Measurements from ENCODE around the gene TTC38.

The TTC38 gene

DNA sequence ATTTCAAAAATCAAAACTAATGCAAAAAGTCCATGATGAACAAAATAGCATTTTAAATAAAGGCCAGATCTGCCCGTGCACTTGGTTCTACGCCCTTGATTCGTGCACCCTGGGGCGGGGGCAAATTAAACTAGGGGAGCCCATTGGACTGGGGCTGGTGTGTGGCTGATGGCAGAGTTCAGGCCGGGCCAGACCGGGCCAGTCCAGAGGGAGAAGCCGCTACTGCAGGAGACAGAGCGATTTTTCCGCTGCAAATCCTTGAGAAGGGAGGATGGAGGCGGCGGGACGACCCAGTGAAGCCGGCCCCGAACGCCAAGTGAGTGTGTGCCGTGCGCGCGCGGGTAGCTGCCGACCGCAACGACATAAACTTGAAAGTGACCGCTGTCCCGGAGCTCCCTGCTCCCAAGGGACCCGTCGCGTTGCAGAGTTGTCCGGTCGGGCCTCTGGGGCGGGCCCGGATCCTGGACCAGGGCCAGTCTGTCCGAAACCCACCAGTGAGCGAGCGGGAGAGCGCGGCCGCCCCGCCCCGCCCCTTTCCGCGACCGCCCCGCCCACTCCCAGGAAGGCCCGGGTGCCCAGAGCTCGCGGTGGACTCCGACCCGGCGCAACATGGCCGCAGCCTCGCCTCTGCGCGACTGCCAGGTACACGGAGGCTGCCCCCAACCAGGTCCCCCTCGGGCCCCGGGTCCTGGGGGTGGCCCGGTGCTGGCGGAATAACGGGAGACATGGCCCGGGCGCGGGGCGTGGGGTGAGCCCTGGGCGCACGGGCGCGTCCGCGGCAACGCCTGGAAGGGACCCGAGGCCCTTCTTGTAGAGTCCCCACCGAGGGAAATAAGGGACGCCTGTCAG is at the start of gene TTC38:
TSS of gene TTC38 (plus strand) at position 578 of the 849 bp plus-strand sequence. CDS start at position 610, 32 bp downstream.
- no peak for DNase-seq

DNA sequence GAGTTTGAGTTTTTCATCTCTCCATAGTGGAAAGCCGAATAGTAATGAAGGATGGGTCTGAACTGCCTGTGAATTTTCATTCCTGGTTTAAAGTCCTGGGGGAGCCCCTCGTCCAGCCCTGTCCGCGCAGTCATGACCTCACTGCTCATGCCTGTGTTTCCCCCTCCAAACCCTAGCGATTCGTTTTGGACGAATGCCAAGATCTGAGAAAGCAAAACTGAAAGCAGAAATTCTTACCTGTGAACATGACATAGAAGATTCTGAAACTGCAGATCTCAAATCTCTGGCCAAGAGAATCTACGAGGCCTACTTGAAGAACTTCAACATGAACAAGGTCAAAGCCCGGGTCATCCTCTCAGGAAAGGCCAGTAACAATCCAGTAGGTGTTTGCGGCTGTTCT is 48.2 kb upstream of the TTC38 start:
- no peak for DNase-seq

DNA sequence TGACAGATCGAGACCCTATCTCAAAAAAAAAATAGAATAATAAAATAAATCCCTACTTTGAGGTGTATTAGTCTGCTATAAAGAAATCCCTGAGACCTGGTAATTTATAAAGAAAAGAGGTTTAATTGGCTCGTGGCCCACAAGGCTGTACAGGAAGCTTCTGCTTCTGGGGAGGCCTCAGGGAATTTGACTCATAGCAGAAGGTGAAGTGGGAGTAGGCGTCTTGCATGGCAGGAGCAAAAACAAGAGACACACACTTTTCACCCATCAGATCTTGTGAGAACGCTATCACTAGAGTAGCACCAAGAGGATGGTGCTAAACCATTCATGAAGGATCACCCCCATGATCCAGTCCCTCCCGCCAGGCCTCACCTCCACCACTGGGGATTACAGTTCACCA is 46.9 kb upstream of the TTC38 start:
- DNase-seq, result no peak

DNA sequence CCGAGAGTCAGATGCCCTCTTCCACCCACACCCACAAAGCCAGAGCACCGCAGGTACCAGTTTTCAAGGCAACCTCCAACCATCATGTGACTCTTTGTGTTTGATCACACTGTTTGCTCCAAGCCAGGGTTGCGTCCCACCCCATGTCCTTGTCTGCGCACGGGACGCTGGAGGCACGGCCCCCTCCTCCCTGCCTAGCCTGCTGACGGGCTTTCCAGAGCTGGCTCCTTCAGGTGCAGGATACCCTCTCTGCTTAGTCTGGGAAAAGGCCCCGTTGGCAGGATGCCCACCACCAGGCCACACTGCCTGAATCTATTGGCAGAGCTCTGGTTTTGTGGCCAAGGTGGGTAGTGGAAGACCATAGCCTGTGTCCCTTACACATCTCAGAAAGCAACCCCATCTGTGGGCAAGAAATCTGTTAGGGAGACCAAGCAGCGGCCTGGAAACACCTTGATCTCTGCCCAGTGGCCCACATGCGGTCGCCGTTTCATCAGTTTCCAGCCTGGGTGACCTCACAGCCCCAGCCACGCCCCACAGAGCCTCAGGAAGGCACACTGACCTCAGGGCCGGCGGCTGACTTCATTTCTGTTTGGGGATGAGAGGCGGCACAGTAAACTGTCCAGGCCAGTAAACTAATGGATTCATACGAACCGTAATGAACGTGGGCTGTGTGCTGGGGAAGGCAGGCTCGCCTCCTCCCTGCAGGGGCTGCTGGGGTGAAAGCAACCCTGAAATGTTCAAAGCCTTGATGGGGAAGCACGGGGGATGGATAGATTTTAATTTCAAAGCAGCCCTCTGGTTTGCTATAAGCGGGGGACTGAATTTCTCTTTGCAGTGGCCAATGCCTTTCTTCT is 43.5 kb upstream of the TTC38 start:
- DNase-seq, result no peak

DNA sequence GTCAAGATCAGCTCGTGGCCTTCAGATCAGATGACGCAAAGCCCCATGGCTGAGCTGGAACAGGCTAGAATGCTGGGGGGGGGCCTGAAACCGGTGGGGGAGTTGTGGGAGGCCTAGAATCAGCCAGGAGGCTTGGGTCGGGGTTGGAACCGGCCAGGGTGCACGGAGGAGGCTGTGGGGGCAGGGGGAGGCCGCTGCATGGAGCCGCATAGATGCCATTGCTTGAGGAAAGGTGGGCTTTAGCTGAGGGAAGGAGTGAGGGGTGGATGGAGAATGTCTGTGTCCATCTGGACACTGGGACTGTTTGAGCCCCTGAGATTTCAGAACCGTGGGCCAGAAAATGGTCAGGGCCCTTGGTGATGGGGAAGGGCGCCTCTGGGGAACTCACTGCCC is 42.9 kb upstream of the TTC38 start:
- no peak for DNase-seq

DNA sequence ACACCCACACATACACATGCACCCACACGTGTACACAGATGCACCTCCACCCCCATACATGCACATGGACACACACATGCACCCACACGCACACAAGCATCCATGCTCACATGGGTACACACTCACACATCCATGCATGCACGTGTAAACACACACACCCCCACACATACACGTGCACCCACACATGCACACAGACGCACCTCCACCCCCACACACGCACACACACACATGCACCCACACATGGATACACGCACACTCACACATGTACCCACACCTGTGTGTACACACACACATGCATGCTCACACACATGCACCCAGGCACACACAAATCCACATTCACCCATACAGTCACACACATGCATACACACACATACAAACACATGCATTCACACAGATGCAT is 42.2 kb upstream of the TTC38 start:
- DNase-seq, result no peak

DNA sequence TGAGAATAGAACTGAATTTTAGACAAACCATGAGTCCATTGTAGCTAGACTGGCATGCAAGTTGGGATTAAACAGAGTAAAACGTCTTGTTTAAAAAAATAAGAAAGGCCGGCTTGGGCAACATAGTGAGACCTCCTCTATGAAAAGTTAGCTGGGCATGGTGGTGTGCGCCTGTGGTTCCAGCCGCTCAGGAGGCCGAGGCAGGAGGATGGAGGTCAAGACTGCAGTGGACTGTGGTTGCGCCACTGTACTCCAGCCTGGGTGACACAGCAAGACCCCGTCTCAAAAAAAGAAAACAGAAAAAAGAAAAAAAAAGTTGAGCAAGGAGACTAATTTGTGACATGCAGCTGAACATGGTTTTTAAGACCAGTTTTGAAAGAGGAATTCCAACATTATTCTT is 41.2 kb upstream of the TTC38 start:
- no peak for DNase-seq

DNA sequence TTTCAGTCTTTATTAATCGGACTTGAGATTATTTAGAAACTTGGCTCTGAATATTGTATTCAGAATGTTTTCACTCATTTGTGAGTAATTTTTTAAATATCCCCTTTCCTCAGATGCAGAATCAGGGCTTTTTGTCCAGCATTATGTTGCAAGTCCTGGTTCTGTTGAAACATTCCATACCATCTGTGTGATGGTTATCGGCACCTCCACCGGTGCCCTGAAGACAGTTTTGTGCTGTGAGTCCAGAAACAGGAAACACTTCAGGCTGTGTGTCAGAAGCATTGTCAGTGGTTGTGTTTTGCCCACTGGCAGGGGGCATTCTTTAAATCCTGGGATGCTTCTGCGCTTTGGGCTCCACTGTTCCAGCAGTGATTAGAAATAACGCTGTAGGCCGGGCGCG is 38.1 kb upstream of the TTC38 start:
- DNase-seq, result no peak

DNA sequence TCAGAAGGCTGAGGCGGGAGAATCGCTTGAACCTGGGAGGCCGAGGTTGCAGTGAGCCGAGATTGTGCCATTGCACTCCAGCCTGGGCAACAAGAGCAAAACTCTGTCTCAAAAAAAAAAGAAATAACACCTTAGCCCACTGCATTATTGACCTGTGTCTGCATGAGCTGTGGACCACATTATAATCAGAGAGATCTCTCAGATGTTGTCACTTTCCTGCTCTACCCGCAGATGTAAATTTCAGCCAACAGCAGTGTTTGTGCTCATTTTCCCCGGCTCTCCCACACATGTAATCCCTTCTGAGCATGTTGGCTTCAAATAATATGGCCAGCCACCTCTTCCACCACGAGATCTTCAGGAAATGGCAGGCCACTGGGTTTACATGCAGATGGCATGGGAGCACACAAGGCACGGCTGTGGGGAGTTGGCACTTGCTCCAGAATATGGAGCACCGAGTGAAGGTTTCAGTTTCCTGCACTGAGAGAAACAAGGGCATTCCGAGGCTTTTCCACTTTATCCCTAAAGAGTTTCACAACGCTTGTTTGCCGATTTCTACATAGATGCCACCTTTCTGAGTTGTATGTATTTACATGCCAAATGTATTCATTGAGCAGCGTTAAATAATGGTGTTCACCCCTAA is 37.4 kb upstream of the TTC38 start:
- DNase-seq, result no peak

DNA sequence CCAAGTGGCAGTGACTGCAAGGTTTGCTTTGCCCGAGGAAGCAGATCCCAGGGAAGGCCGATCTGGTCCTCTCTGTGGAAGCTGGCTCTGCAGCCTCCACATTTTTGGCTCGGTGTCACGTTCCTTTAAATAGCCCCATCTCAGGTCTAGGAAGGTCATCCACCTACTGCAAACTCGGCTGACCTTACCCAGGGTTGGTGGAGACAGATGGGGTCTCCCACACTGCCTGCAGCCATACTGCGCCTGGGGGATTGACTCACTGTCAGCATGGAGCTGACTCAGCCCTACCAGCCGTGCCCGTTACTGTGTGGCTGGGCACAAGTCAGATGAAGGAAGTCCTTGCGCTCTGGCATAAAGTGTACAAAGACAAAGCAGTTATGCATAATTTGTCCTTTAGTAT is 34.6 kb upstream of the TTC38 start:
- DNase-seq, result peak; percentile 69

DNA sequence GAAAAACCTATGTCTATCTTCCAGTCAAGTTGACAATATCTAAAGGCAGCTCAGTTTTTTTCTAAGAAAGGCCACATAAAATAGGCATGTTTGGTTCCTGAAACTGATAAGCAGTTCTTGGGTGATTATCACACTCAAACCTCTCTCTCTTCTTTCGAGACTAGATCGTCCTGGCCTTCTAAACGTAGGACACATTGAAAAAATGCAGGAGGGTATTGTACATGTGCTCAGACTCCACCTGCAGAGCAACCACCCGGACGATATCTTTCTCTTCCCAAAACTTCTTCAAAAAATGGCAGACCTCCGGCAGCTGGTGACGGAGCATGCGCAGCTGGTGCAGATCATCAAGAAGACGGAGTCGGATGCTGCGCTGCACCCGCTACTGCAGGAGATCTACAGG is 32.8 kb upstream of the TTC38 start:
- DNase-seq, result no peak

DNA sequence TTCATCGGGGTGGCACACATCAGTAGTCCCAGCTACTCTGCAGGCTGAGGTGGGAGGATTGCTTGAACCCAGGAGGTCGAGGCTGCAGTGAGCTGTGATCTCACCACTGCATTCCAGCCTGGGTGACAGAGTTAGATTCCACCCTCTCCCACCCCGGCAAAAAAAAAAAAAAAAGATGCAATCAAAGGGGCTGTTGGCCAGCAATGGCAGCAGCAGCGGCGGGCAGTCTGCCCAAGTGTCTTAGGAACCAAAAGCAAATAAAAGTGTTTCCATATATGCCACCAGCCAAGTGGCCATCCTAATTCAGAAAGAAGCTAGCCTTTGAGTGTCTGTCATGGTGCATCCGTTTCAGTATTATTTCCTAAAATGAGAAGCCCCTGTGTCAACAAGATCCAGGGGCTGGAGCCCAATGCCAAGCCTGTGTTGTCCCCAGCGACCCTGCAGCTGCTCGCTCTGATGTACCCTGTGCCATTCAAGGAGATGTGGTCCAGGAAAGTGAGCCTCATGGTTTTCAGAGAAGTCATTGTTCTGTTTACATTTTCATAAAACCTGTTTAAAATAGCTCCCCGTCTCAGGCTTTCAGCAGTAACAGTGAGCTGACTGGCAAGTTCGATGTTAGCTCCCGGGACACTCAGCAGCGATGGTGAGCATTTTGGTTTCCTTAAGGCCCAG is 30.2 kb upstream of the TTC38 start:
- DNase-seq, result no peak

DNA sequence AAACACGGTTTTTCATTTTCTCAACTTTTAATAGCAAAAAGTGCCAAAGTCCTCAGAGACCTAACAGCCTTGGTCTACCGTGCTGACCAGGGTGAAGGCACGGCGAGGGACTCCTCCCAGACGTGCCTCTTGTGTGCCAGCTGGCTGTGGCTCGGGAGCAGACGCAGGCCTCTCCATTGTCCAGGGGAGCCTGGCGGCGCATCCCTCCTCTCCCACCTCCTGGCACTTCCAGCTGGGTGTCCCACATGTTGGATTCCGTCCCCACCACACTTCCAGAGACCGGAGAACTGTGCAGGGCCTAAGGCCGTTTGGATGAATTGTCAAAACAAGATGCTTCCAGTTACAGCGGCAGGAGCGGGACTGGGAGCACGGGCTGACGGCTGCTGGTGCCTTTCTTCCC is 29.3 kb upstream of the TTC38 start:
- DNase-seq, result no peak

DNA sequence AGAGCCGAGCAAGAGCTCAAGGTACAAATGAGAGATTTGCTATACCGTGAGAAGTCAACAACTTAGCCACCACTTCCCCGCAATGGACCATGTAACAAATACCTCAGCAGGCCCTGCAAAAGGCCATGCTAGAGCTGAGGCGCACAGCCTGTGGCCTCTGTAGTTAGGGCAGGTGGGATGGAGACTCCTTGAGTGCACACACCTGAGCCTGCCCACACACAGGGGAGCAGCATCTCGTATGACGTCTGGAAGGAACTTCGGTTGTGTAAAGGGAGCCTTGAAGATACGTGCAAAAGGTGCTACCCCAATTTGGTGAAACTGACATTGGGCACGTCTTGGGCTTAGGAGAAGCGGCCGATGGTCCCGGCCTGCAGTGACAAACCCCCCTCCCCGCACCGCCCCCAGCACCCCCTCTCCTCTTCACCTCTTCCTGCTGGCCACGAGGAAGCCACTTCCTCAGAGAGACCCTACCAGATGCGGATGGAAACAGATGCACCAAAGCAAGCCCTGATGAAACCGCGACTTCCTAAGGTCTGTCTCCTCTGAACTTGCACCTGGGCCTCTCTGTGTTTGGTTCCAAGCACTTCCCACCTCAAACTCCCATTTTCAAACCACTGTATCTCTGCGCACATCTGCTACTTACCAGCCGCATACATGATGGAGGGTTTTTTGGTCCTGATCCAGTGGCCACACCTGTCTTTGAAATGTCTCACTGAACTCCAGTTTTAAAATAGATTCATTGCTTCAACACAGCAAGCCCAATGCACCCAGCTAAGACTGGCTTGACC is 28.4 kb upstream of the TTC38 start:
- DNase-seq, result no peak

DNA sequence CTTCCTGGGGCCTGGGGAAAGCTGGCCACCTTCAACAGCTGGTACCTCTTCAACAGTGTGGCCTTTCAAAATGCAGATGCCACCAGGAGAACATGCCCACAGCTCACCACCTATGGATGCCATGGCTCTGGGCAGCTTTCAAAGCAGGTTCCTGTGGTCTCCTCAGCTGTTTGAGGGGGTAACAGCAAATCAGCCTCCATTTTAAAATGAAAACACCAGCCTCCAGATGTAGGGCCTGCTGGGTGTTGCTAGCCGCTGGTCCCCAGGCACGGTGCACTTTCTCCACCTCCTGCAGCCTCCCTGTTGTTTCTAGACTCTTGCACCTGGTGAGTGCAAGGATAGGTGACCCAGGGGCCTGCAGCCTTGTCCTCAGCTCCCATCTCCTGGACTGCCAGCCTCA is 27.7 kb upstream of the TTC38 start:
- no peak for DNase-seq

DNA sequence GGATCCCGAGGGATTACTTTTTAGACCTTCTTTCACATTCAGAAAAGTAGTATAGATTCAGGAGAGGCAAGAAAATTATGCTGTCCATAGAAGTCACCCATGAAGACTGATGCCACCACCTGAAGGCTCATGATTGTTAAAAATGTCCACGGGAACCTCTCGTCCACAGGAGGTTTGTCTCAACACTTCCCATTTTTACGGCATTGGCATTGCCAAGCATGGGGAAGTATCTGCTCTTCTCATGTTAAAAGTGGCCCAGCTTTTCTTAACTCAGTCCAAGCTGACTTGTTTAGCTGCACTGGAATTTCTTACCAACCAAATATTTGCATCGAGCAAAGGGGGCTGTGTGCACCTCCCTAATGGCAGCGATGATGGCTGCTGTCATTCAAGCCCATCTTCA is 27.3 kb upstream of the TTC38 start:
- DNase-seq, result no peak

DNA sequence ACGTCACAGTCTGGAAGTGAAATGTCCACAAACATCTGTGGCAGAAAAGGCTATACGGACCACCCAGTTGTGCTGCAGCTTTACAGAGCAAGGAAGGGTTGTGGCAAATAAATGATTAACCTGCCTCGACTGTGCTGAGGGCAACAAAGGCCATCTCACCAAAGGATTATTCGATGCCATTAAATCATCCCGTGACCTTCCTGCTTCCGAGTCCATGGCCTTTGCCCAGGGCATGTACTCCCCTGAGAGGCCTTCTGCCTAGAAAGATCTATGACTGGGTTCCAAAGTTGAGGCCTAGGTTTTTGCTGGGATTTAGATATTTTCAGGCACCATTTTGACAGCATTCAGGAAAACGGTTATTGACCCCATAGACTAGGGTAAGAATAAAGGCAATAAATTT is 26.9 kb upstream of the TTC38 start:
- DNase-seq, result no peak

DNA sequence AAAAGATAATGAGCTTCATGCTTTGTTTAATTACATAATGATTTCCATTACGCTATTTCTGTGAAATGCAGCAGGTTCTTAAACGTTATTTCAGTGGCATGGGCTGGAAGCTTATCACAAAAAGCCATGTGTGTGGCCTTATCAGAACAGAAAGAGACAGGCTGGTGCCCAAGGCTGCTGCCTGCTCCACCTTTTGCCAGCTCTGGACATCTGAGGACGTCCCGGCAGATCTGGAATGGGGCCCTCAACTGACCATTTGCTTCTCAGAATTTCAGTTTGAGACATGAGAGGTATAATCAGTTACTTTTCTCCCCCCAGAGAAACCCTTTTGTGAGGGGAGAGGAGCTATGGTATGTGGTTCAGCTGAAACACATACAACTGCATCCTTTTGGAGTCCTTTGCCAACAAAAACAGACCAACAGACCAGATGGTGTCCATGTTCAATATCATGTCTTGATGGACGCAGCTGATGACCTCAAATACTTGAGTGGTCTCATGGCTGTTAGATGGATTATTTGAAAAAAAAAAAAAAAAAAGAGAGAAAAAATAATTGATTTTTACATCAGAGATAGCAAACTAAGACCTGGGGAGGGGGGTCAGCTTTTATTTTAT is 26.3 kb upstream of the TTC38 start:
- no peak for DNase-seq

DNA sequence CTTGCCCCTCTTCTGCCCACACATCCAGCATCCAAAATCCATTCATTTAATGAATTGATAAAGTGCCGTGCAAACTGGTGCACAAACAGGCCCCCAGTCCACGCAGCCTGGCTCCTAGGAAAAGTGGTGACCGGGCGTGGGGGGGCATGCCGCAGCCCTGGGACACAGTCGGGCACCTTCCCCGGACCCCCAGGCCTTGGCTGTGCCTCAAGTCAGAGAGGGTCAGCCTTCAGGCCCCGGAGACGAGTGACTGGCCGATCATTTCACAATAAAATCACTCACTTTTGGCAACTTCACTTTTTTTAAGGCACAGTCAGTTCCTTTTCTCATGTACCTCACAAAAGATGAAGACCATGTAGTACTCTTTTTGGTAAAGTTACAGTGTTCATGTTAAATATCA is 25.7 kb upstream of the TTC38 start:
- DNase-seq, result no peak

DNA sequence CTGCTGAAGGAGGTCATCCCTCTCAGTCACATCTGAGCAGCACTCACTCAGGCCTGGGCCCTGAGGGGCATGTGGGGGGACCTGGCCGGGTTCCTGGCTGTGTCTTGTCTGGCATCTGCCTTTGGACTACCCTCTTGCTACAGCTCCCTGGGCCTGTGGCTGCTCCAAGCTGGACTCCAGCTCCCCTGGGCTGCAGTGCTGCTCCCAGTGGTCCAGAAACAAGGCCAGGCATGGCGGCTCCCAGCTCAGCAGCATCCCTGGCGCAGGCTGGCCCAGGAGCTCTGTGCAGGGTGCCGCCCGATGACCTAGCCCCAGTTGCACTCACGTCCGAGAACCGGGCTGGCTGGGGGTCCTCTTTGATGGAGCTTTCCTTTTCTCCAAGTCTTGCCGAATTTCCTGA is 23.0 kb upstream of the TTC38 start:
- DNase-seq, result no peak

DNA sequence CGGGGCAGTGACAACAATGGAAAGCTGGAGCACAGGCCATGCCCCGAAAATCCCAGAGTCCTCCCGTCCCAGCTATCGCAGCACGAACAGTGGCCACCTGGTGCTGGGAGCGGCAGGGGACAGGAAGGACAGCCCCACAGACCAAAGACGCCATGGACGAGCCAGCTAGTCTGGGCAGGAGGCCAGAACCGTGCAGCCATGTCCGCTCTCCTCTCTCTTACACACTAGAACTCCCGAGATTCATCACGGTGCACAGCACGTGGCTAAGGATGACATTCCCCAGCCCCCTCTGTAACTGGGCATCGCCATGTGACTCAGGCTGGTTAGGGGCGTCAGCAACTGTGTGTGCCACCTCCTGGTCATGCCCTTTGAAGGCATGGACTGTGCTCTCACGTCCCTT is 22.3 kb upstream of the TTC38 start:
- DNase-seq, result no peak

DNA sequence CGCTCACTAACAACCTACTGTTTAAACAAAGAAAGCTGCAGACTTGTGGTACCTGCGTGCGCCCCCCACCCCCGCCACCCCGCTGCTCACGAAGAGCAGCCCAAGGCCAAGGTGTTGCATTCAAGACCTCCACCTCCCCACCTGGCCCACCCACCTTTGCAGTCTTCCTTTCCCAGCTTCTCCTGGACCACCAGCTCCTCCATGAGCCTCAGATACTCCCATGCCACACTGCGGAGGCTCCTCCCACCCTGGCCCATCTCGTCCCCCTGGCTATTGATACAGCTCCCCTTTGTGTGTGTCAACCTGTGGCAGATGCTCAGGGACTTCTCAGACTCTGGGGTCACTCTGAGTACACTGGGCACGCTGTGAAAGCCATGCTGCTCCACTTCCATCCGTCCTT is 21.6 kb upstream of the TTC38 start:
- no peak for DNase-seq

All from NCI-H1694 (cell line).